GM12878 (cell line): ENCODE results near the gene BIRC6.

Experiments
- EP300 ChIP-seq, 2 experiments: fragments of 150-350 bp in 1 of 2; IDR thresholded peaks; 2 replicates each; pipeline ENCODE4 v1.6.1; 2011 to 2012; ENCODE audit warnings: low read depth in 2 of 2, low read length in 2 of 2, borderline replicate concordance in 1 of 2, improper control_type of control experiment in 1 of 2, inconsistent platforms in 1 of 2; ENCODE audit not compliant: control insufficient read depth in 1 of 2
- HDAC6 ChIP-seq: fragments of 200-600 bp; sonication (generic); IDR thresholded peaks from one replicate; pipeline ENCODE4 v1.8.0; 2017; ENCODE audit warnings: antibody characterized with exemption; ENCODE audit not compliant: unreplicated experiment
- MYC ChIP-seq: IDR thresholded peaks from 2 replicates; pipeline ENCODE4 v1.6.1; 2011; ENCODE audit warnings: mild to moderate bottlenecking, low read length, moderate library complexity, inconsistent platforms; ENCODE audit not compliant: insufficient read depth, insufficient replicate concordance, insufficient read length, severe bottlenecking
- TF ChIP-seq, protein P1 (sequence below): IDR thresholded peaks from 2 replicates; pipeline ENCODE4 v1.6.1; 2012; ENCODE audit warnings: low read depth, low read length, improper control_type of control experiment

GRCh38 chr2:32355976-32356680 is 695 bp upstream of the BIRC6 start:
- TF ChIP-seq HDAC6: no peak
- no peak for TF ChIP-seq MYC
- TF ChIP-seq, protein P1, sequence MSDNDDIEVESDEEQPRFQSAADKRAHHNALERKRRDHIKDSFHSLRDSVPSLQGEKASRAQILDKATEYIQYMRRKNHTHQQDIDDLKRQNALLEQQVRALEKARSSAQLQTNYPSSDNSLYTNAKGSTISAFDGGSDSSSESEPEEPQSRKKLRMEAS: no peak
- no peak for TF ChIP-seq EP300 (IDR thresholded peaks at IDR 0.05; ENCODE audit: borderline replicate concordance in 1 of 2, control insufficient read depth in 1 of 2, low read depth in 2 of 2, low read length in 2 of 2)
